ENCODE results near the gene ADAMTS10. TPM values are rescaled to one million over a fixed set of nuclear protein-coding genes. Genes with fewer than 3 reads are reported as not detected.
A peak's percentile ranks its signal among the peaks of the same experiment; 100 is the strongest.
"Not testable (repeated sequence)": the region's sequence is repeated elsewhere in the genome, so short reads cannot be mapped to it uniquely, and the experiment has no call there.

The ADAMTS10 gene
- total RNA-seq, 1 experiment from 2014 or later: 14.5 TPM

GRCh38 chr19:8573316-8573715, 37.2 kb downstream of the ADAMTS10 start:
- no peak for DNase-seq (ENCODE audit: low spot score)
- in situ Hi-C loops (cut with HindIII; ENCODE audit: low sequenced_read_pairs): no loop called here

GRCh38 chr19:8571006-8571411, 39.5 kb downstream of the ADAMTS10 start:
- in situ Hi-C loops (cut with HindIII; ENCODE audit: low sequenced_read_pairs): no loop called here
- DNase-seq (ENCODE audit: low spot score): no peak

GRCh38 chr19:8569066-8569771, 41.3 kb downstream of the ADAMTS10 start:
- in situ Hi-C loops (cut with HindIII; ENCODE audit: low sequenced_read_pairs): no loop called here
- no peak for DNase-seq (ENCODE audit: low spot score)

- in situ Hi-C loops (cut with HindIII; ENCODE audit: low sequenced_read_pairs): no loop called here
- DNase-seq (ENCODE audit: low spot score): no peak
Observed at GRCh38 chr19:8567522-8568172, 42.9 kb downstream of the ADAMTS10 start.

GRCh38 chr19:8566855-8567254, 43.7 kb downstream of the ADAMTS10 start:
- DNase-seq (ENCODE audit: low spot score): no peak
- in situ Hi-C loops (cut with HindIII; ENCODE audit: low sequenced_read_pairs): no loop called here

GRCh38 chr19:8564866-8565265, 45.6 kb downstream of the ADAMTS10 start:
- DNase-seq (ENCODE audit: low spot score); in situ Hi-C loops (cut with HindIII; ENCODE audit: low sequenced_read_pairs): not testable (repeated sequence)

GRCh38 chr19:8561075-8561764, 49.3 kb downstream of the ADAMTS10 start:
- in situ Hi-C loops (cut with HindIII; ENCODE audit: low sequenced_read_pairs): no loop called here
- DNase-seq (ENCODE audit: low spot score): no peak

- DNase-seq (ENCODE audit: low spot score): no peak
- in situ Hi-C loops (cut with HindIII; ENCODE audit: low sequenced_read_pairs): no loop called here
Observed at GRCh38 chr19:8558325-8558724, 52.2 kb downstream of the ADAMTS10 start.

- in situ Hi-C loops (cut with HindIII; ENCODE audit: low sequenced_read_pairs): no loop called here
Observed at GRCh38 chr19:8557642-8558238, 52.8 kb downstream of the ADAMTS10 start.

GRCh38 chr19:8553729-8554128, 56.8 kb downstream of the ADAMTS10 start:
- DNase-seq (ENCODE audit: low spot score); in situ Hi-C loops (cut with HindIII; ENCODE audit: low sequenced_read_pairs): not testable (repeated sequence)

More at GRCh38 chr19:8557642-8558238, 52.8 kb downstream of the ADAMTS10 start:
- DNase-seq (ENCODE audit: low spot score): no peak

- in situ Hi-C loops (cut with HindIII; ENCODE audit: low sequenced_read_pairs): no loop called here
- peak; percentile 37 for DNase-seq (ENCODE audit: low spot score)
Observed at GRCh38 chr19:8552810-8553209, 57.7 kb downstream of the ADAMTS10 start.

- no peak for DNase-seq (ENCODE audit: low spot score)
- in situ Hi-C loops (cut with HindIII; ENCODE audit: low sequenced_read_pairs): no loop called here
Observed at GRCh38 chr19:8550070-8550469, 60.4 kb downstream of the ADAMTS10 start.

GRCh38 chr19:8545743-8546142, 64.8 kb downstream of the ADAMTS10 start:
- in situ Hi-C loops (cut with HindIII; ENCODE audit: low sequenced_read_pairs): no loop called here

GRCh38 chr19:8544168-8544567, 66.3 kb downstream of the ADAMTS10 start:
- in situ Hi-C loops (cut with HindIII; ENCODE audit: low sequenced_read_pairs): no loop called here
- no peak for DNase-seq (ENCODE audit: low spot score)

More at GRCh38 chr19:8545743-8546142, 64.8 kb downstream of the ADAMTS10 start:
- DNase-seq (ENCODE audit: low spot score): no peak

- no peak for DNase-seq (ENCODE audit: low spot score)
- in situ Hi-C loops (cut with HindIII; ENCODE audit: low sequenced_read_pairs): no loop called here
Observed at GRCh38 chr19:8539621-8540149, 70.8 kb downstream of the ADAMTS10 start.

GRCh38 chr19:8537099-8537498, 73.4 kb downstream of the ADAMTS10 start:
- in situ Hi-C loops (cut with HindIII; ENCODE audit: low sequenced_read_pairs): no loop called here
- no peak for DNase-seq (ENCODE audit: low spot score)

- in situ Hi-C loops (cut with HindIII; ENCODE audit: low sequenced_read_pairs): no loop called here
- no peak for DNase-seq (ENCODE audit: low spot score)
Observed at GRCh38 chr19:8536282-8536681, 74.2 kb downstream of the ADAMTS10 start.

GRCh38 chr19:8532225-8532624, 78.3 kb downstream of the ADAMTS10 start:
- DNase-seq (ENCODE audit: low spot score): no peak
- in situ Hi-C loops (cut with HindIII; ENCODE audit: low sequenced_read_pairs): no loop called here

GRCh38 chr19:8531470-8531869, 79.0 kb downstream of the ADAMTS10 start:
- in situ Hi-C loops (cut with HindIII; ENCODE audit: low sequenced_read_pairs): no loop called here
- no peak for DNase-seq (ENCODE audit: low spot score)
